ENCODE measurements around the gene NOTUM.
"Not testable (repeated sequence)": the region's sequence is repeated elsewhere in the genome, so short reads cannot be mapped to it uniquely, and the experiment has no call there.

The NOTUM gene

DNA sequence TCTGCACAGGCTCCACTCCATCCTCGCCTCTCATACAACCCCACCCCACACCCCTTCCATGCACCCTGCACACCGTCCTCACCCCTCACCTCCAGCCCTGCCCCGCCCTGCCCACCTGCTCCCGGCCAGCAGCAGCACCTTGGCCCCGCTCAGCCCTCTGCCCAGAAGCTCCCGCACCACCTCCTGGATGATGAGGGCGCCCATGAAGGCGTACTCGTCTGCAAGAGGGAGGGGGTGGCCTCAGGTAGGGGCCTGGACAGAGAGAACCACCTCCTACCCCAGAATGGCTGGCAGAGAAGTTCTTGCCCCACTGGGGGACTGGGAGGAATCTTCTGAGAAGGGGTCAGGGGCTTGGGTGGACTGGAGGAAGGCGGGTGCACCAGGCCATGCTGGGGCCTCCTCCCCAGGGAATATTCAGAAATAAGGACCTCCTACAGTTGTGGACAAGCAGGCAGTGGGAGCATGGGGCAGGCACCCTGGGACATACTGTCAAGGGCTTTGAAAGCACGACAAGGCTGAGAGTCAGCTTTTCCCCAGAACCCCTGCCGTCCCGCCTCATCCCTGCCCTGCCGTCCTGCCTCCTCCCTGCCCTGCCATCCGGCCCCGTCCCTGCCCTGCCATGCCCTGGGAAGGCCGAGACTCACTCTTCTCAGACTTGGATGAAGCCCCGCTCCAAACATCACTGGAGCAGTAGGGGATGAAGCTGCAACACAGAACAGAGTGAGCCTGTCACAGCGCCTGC lies 3.1 kb downstream of the NOTUM start:
- no peak for DNase-seq (ENCODE audit: low spot score)

DNA sequence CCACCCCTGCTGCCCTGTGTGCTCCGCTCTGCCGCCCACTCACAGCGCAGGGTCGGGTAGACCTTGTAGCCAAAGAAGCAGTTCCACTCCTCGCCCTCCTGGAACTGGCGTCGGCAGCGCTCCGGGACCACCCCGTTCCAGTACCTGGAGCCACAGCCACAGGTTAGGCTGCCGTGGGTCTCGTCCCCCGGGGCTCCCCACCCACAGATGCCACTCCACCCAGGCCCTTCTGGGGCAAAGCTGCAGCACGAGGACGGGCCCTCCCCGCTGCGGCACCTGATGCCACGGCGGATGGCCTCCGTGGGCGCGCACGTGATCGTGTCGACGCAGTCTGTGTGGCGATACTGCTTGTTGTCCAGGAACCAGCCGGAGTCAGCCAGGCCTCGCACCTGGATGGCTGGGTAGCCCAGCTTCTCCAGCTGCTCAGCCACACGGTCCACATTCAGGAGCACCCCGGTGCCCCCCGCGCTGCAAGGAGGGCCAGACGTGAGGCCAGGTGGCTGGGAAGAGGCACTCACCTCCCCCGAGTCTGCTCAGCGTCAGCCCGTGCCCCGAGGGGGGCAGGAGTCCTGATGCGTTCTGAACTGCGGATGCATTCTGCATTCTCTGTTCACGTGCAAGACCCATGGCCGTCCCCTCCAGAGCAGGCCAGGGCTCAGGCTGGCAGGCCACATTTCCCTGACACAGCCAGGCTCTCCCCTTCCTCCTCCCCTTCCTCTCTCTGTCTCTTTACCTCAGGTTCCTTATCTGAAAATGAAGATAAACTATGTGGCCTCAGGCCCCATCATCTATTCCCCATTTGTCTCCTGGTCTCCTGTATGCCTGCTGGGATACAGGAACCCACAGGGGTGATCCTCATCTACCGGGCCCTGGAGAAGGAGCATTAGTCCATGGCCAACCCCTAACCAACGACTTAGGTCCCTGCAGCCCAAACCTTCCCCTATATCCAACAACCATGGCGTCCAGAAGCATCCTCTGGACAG lies 4.1 kb downstream of the NOTUM start:
- no peak for DNase-seq (ENCODE audit: low spot score)

DNA sequence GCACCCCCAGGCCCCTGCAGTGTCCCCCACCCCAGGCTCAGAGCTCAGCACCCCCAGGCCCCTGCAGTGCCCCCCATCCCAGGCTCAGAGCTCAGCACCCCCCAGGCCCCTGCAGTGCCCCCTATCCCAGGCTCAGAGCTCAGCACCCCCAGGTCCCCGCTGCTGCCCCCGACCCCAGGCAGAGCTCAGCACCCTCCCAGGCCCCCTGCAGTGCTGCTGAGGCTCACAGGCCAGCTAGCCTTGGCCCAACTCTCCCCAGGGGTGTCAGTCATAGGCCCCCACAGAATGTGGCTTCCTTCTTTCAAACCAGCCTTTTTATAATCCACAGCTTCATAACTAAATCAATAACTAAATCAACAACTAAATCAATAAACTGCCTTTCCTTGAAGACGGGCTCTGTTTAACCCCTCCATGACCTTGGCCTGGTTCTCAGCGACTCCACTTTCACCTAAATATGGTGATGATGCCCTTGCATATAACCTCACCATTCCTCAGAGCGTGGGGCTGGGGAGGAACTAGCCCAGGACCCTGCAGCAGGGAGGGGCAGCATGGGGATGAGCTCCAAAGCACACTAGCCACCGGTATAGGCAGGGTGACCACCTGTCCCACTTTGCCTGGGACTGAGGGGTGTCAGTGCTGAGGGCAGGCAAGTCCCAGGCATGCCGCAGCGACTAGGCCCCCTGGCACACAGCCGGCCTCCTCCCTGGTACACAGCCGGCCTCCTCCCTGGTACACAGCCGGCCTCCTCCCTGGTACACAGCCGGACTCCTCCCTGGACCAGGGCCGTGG lies 5.0 kb downstream of the NOTUM start:
- DNase-seq (ENCODE audit: low spot score): no peak

DNA sequence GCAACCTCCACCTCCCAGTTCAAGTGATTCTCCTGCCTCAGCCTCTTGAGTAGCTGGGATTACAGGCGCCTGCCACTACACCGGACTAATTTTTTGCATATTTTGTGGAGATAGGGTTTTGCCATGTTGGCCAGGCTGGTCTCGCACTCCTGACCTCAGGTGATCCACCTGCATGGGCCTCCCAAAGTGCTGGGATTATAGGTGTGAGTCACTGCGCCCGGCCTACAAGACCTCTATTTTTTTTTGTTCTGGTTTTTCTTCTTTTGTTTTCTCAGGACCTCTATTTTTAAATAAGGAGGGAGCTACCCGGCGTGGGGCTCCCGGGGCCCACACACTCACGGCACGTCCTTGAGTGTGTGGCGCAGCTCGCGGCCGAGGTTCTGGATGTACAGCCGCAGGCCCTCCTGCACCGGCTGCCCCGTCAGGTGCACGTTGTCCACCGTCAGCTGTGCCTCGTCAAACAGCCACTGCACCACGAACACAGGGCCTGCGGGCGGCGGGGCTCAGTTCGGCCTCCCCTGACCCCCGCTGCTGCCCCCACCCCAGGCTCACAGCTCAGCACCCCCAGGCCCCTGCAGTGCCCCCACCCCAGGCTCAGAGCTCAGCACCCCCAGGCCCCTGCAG lies 5.8 kb downstream of the NOTUM start:
- no peak for DNase-seq (ENCODE audit: low spot score)

DNA sequence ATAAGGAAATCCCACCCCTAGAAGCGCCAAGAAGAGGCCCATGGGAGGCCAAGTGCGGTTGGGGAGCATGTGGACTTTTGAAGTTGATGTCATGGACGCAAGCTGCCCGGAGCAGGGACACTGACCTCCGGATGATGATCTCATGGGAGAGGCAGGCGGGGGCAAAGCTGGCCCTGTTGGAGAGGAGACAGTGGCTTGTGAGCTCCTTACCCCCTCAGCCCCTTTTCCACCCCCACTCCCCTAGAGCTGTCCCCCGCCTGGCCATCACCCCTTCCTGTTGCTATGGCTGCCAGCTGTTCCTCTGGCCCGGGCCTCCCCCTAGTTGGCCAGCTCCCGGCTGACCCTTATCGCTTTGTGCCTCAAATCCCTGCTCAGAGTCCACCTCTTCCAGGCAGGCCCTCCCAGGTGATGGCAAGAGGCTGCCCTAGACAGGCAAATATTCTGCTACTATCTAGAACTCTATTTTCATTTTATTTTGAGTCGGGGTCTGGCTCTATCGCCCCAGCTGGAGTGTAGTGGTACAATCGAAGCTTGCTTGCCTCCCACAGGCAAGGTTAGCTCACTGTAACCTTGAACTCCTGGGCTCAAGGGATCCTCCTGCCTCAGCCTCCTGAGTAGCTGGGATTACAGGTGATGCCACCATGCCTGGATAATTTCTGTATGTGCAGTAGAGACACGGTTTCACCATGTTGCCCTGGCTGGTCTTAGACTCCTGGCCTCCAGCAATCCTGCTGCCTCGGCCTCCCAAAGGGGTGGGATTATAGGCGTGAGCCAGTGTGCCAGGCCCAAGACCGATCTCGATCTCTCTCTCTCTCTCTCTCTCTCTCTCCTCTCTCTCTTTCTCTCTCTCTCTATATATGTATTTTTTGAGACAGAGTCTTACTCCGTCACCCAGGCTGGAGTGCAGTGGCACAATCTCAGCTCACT lies 6.6 kb downstream of the NOTUM start:
- DNase-seq (ENCODE audit: low spot score): no peak

DNA sequence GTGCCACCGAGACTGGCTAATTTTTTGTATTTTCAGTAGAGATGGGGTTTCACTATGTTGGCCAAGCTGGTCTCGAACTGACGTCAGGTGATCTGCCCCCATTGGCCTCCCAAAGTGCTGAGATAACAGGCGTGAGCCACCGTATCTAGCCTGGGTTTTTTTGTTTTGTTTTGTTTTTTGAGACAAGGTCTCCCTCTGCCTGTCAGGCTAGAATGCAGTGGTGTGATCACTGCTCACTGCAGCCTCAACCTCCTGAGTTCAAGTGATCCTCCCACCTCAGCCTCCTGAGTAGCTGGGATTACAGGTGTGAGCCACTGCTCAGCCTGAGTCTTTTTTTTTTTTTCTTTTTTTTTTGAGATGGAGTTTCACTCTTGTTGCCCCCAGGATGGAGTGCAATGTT lies 7.5 kb downstream of the NOTUM start:
- DNase-seq (ENCODE audit: low spot score): not testable (repeated sequence)

DNA sequence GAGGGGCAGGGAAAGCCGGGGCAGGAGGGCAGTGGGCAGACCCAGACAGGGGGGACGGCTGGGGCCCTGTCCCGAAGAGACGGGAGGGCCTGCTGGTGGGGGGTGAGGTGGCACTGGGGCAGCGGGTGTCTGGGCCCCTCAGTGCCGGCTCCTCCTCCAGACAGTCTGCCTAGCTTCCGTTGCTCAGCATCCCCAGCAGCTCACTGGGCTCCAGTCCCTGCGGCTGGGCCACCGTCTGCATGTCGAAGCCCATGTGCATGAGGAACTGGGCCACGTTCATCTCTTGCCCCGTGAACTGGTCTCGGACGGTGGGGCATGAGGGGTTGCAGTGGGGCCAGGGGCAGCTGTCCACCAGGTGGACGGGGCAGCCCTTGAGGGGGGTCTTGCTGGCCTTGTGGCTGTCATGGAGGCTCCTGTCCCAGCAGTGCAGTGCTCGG lies 8.2 kb downstream of the NOTUM start:
- no peak for DNase-seq (ENCODE audit: low spot score)

DNA sequence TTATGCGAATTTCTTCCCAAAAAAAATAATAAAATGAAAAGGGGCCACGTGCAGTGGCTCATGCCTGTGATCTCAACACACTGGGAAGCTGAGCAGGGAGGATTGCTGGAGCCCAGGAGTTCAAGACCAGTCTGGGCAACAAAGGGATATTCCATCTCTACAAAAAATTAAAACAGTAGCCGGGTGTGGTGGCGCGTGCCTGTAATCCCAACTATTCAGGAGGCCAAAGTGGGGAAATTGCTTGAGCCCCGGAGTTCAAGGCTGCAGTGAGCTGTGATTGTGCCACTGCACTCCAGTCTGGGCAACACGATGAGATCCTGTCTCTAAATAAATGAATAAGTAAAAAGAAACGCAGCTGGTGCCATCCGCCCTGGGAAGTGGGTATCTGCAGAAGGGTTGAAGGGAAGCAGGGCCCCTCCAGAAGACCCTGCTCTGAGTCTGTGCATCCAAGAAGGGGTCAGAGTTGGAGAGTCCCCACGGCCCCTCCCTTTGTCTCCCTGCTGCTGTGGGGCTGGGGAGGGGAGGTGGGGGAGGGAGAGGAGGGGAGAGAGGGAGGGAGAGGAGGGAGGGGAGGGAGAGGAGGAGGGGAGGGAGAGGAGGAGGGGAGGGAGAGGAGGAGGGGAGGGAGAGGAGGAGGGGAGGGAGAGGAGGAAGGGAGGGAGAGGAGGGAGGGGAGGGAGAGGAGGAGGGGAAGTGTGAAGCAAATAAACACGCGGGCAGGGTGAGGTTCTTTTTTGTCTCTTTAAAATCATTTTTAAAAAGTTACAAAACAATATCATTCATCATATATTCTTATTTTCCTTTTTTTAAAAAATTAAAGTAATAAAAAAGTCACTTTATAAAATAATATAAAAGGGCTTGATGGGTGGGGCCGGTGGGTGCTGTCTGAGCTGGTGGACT lies 9.0 kb downstream of the NOTUM start:
- DNase-seq (ENCODE audit: low spot score): no peak

DNA sequence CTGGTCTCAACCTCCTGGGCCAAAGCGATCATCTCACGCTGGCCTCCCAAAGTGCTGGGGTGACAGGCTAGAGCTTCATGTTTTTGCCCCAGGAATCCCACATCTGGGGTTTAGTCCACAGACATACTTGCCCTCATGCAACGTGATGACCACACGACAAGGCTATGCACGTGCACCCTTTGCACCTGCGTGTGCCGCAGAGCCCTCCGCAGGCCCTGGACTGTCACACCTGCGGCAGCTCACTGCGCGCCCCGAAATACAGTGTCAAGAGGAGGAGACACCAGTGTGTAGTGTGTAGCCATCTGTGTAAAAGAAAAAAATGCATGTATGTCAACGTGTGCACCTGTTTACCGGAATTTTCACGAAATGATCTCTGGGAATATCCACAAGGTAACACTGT lies 10.5 kb downstream of the NOTUM start:
- no peak for DNase-seq (ENCODE audit: low spot score)

DNA sequence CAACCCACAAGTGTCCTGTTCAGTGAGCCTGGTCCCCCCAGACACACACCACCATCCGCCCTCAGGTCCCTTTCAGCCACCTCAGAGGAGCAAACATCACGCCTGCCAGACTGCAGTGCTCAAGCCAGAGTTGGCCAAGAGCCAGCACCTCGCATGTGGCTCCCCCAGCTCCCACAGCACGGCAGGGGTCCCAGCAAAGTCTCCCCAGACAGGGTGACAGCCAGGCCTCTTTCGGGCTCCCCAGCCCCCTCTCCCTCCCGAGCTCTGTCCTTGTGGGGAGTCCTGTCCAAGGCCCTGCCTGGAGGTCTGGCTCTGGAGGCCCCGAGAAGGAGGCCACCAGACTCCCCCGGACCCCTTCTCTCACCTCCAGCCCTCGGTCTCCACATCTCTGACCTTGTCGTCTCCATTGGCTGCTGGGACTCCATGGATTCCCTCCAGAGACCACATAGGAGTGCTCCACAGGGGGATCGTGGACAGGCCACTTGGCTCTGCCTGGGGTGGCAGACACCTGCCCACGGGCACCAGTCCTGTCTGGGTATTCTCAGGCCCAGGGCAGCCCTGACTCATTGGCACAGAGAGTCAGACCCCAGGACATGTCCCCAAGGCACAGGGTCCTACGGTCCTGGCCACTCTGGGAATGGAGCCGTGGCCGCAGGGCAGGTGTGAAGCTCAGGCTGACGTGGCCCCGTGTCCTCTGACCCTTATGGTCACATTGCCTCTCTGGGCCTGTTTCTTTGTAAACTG lies 12.2 kb downstream of the NOTUM start:
- DNase-seq (ENCODE audit: low spot score): no peak

DNA sequence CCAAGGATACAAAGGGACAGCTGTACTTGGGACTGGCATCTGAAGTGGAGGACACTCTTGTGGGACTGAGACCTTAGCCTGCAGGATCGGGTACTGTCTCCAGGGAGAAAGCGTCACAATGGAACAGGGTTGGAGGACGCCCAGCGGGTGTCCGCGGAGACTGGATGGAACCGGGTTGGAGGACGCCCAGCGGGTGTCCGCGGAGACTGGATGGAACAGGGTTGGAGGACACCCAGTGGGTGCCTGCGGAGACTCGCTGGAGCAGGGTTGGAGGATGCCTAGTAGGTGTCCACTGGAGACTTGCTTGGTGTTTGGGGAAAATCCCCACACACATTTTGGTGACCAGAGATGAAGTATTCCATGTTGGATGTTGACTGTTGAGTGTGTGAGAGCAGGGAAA lies 13.8 kb downstream of the NOTUM start, which contains the start of gene MYADML2:
TSS of gene MYADML2 (minus strand) at position 45 of the 400 bp plus-strand sequence. CDS start 5,492 bp downstream, outside the sequence.
- DNase-seq (ENCODE audit: low spot score): no peak

DNA sequence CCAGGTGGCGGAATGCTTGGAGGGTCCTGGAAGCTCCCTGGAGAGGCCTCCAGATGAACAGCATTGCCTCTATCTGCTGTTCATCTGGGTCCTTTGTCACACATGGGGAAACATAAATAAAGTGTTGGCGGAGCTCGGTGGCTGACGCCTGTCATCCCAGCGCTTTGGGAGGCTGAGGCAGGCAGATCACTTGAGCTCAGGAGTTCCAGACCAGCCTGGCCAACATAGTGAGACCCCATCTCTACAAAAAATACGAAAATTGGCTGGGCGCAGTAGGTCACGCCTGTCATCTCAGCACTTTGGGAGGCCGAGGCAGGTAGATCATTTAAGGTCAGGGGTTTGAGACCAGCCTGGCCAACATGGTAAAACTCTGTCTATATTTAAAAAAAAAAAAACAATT lies 16.1 kb downstream of the NOTUM start:
- no peak for DNase-seq (ENCODE audit: low spot score)

DNA sequence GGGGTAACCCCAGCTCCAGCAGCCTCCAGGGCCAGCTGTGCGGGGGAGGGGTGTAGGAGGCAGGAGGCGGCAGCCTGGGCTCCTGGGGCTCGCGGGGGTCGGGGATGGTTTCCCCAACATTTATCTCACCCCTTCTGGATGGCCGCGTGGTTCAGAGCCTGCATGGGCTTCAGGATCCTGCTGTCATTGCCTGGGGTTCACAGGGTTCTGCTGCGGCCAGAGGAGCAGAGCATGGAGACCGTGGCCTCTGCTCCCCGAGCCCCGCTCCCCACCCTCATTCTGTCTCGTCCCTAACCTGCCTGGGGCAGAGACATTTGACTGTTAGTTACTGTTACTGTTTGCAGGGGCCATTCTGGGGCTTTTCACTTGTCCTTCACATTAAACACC lies 18.8 kb downstream of the NOTUM start:
- DNase-seq (ENCODE audit: low spot score): no peak

DNA sequence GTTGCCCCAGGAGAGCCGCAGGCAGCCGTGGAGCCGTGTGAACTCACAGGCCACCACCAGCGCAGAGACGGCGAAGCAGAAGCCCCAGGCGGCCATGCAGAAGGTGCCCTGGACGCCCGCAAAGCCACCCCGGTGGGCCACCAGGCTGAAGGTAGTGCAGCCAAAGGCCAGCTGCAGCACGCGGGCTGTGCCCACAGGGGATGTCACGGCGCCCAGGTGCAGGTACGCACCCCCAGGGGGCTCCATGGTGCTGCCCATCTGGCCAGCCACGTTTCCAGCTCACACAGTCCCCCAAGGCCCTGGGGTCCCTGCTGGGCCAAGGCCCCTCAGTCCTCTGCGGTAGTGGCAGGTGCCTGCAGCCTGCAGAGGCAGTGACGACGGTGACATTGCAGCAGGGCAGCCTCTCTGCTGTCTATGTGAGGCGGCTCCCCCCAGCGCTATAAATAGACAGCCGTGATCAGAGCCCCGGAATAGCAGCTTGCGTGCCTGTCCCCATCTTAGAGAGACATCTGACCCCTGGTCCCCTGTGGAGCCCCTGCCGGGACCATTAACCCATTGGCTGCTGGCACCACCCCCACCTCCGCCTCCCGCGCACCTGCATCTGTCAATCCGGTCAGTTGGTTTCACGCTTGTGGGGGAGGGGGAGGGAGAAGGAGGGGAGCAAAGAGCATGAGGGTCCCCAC lies 19.4 kb downstream of the NOTUM start:
- no peak for DNase-seq (ENCODE audit: low spot score)

DNA sequence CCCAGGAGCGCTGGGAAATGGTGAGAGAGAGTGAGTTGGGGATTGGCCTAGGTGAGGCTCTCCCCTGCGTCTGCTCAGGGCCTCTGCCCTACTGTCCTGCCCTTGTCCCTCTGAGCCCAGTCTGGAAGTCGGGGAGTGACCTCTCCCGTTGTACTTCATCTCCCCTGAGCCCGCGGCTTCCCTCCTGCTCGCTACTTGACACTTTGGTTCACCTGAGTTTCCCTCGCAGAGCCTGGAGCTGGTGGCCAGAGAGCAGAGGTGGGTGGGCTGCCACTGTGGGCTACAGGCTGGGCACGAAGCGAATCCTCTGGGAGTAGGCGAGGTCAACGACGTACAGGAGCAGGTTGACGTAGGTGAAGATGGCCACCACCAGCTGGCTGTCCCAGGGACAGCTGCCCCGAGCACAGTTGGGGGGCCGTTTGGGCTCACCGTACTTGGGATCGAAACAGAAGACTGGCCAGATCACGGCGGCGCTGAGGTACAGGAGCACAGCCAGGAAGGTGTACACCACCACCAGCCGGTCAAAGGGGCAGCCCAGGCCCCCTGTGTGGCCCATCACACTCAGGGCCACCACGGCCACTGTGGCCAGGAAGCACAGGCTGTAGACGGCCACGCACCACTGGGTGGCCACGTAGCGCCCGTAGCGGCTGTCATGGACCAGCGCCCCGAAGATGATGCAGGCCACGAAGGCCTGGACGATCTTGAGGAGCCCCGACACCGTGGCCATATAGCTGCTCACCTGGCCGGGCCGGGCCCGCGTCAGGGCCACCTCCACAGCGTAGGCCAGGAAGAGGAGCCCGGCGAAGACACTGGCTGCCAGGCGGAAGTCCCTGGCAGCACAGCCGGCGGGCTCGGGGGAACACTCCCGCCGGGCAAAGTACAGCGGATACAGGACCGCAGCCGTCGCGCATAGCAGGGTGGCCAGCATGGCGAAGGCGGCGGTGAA lies 20.2 kb downstream of the NOTUM start:
- DNase-seq (ENCODE audit: low spot score): no peak

DNA sequence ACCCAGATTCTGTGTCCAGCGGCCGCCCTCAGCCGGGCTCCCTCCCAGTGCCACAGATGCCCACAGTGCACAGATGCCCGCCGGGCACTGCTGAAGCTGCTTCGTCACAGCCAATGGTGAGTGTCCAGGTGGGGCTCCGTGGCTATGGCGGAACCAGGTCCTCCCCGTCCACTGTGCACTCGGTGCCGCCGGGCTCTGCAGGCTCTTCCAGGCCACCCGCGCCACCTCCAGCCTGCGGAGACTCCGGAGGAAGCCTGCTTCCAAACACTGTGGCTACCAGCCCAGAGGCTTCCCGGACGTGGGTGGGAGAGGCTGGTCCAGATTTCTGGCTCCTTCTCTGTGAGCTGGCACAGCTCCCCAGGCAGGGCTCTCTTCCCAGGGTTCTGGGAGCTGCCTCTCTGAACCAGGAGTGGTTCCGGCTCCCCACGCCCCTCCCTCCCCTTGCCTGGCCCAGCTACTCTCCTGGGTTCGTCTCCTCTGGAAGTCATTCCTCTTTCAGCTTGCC lies 21.1 kb downstream of the NOTUM start:
- no peak for DNase-seq (ENCODE audit: low spot score)

DNA sequence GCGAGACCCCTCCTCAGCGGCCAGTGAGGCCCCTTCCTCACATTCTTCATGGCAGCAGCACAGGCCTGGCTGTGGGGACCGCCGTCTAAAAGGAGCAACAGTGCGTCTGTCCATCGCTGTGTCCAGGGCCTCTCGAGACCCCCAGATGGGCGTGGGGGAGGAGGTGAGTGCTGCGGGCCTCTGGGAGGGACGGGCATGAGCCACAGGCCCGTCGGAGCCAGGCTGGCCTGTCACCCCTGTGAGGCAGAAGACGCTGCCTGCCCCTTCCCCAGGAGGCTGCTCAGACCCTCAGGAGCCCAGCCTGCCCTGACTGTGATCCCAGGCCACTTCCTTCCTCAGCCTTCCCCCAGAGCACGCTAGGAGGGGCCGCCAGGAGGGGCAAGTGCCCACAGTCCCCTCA lies 21.8 kb downstream of the NOTUM start:
- DNase-seq (ENCODE audit: low spot score): no peak
